ENCODE data around the gene NIBAN1.

NIBAN1 gene

DNA sequence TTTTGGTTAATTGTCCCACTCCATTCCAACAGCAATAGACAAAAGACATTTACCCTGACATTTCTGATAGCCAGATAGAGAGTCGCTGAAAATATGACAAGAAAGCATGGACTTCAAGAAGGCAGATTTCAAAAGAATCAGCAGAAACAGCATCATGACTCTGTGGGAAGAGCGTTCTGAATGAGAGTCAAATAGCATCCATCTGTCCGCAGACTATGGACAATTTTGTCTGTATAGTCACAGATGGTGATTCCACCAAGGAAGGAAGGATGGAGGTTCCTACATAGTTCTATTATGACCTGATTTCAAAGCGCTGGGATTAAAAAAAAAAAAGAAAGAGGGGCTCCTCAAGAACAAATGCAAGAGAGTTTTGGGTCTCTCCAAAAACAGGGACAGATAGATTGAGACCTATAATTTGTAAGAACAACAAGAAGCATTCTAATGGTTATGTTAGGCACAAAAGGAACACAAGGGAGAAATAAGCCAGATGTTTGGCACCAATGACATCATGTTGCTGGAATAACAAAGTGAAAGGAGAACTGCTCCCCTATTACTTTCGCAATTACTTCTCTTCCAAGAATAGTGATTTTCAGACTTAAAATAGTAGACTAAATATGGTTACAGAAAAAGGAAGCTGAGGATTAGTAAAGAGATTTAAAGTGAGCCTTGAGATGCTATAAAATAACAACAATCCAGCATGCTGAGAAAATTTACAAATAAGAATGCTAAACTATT, 28.5 kb downstream of the NIBAN1 start:
- no peak for DNase-seq

DNA sequence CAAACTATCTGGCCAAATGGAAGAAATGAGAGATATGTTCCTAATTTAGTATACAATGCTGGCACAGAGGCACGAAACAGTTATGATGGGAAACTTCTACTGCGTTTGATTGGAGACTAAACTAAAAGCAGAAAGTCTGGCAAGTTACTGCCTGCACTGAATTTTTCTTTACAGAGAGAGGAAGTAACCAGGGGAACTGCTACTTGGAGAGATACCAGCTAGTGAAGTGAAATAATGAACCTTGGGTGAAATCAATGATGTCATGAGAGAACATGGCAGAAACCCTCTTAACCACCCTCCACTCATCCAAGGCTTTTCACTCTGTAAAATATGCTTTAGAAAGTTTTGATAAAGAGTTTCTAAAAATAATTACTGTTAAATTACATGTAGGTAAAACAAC, 29.3 kb downstream of the NIBAN1 start:
- DNase-seq, result no peak

DNA sequence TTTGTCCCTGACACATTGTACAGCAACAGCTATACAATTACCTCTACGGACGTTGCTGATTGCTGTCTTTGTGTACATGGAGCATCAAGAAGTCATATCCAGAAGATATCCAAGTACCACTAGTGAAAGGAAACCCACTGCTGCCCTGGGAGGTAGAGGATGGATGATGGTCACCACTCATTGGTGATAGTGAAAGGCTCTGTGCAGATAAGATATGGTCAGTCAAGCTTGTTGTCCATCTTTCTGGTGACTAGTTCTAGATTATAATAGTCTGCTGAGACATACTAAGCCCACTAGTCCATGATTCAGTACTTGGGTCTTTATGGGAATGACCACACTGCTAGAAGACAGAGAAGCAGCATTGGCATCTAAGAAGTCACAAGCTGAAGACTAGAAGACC, 30.3 kb downstream of the NIBAN1 start:
- DNase-seq, result no peak

DNA sequence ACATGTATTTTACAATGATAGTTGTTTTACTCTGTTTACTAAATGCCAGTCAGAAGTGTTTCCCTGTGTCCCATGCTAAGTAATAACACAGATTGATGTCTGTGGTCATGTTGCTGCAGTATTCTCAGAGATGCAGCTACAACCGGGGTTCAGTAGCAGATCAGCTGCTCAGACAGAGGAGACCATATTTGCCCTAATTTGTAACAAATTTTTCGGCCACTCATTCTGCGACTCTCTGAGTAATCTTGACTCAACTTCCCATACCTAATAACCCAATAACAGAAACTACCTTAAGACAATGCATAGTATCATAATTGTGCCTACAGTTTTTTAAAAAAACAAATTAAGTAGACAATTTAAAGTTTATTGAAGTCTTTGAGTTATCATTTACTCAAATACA, 32.6 kb downstream of the NIBAN1 start:
- DNase-seq, result no peak

DNA sequence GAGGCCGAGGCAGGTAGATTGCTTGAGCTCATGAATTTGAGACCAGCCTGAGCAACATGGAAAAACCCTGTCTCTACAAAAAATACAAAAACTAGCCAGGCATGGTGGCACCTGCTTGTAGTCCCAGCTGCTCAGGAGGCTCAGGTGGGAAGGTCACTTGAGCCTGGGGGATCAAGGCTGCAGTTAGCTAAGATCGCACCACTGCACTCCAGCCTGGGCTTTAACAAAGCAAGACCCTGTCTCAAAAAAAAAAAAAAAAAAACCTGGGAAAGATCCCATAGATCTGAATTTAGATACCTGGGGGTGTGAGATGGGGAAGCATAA, 32.9 kb downstream of the NIBAN1 start:
- no peak for DNase-seq

DNA sequence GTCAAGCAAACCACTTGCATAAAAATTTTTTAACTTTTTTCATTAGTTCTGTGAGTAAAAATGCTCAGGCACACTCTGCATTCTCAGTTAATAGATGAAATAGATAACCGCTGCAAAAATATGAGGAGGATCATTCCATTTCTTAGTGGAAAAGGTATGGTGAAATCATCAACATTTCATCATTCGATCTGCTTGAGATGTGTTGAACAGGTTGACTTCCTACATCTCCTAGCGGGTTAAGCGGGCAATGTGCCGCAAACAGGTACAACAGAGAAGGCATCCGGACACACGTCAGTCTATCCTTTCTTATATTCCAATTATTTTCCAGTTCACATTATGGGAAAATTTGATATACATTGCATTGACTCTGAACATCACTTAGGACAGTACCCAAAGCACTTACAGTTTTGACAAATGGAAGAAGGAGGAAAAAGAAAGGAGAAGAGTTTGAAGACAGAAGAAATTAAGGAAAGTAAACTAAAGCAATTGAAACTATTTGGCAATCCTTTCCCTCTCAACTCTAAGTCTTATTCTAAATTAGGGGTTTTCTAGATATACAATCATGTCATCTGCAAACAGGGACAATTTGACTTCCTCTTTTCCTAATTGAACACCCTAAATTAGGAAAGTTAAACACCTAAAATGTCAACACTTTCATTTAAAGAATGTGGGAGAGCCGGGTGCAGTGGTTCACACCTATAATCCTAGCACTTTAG, 33.5 kb downstream of the NIBAN1 start:
- DNase-seq, result no peak

DNA sequence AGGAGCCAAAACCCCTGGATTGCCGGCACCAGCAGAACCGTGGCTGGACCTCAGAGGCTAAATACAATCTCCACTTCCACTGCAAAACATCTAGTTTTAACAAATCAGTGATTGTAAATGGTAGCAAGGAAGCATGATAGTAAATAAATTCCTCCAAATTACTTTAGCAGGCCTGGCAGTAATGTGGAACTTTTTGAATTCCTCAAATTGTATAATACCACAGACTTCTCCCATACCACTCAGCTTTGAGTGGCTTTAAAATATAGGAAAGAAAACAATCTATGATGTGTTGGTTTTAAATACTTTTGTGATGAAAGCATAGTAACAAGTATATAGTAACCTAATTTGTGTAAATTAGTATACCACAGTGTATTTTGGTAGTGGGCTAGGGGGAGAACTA, 34.1 kb downstream of the NIBAN1 start:
- DNase-seq, result no peak

DNA sequence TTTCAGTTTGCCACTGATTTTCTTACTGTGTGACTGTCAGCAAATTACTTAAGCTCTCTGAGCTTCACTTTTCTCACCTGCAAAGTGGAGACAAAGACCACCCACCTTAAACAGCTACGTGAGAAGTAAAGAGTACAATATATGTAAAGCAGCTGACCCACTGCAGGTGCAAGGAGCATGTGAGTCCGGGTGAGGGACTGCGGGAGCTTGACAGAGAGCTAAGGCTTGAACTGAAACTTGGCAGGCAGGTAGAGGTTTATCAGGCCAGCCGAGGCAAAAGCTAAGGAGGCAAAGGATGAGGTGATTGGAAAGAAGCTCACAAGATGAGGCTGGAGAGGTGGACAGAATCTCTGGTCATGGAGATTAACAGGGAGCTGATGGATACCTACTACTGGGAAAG, 36.6 kb downstream of the NIBAN1 start:
- DNase-seq, result no peak

DNA sequence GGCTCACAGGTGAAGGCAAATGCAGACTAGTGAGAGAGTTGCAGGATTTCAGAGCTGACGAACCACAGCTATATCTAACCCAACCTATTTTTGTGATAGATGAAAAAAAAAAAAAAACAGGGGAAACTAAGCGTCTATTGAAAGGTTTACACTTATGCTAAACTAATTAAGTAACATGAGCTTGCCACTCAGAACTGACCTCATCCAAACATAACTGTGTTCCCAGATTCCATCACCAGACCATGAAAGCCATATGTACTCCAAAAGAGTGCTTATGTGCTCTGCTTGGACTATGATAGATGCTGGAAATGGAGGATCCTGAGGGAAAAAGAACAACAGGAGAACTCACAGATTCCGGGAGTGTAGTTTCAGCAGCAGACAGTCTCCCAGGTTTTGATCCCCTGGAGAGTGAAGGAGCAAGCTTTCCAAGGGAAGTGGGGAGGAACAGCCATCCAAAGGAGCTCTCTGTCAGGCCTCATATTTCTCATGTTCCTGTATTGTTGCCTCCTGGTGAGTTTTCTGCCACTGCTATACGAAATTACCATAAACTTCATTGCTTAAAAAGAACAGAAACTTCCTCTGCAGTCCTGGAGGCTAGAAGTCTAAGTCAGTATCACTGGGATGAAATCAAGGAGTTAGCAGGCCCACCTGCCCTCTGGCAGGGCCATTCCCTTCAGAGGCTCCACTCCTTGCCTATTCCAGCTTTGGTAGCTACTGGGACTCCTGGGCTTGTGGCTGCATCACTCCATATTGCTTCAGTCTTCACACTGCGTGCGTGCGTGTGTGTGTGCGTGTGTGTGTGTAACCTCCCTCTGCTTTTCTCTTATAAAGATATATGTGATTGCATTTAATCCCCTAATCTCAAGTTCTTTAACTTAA, 38.1 kb downstream of the NIBAN1 start:
- no peak for DNase-seq

DNA sequence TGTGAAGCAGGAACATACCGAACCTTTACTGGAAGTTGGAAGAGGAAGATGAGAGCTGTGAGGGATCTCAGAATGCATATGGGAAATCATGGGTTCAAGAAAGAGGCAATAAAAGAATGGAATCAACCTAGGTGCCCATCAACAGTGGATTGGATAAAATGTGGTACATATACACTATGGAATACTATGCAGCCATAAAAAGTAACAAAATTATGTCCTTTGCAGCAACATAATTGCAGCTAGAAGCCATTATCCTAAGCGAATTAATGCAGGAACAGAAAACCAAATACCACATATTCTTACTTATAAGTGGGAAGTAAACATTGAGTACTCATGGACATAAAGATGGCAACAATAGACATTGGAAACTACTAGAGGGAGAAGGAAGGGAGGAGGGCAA, 40.4 kb downstream of the NIBAN1 start:
- no peak for DNase-seq

DNA sequence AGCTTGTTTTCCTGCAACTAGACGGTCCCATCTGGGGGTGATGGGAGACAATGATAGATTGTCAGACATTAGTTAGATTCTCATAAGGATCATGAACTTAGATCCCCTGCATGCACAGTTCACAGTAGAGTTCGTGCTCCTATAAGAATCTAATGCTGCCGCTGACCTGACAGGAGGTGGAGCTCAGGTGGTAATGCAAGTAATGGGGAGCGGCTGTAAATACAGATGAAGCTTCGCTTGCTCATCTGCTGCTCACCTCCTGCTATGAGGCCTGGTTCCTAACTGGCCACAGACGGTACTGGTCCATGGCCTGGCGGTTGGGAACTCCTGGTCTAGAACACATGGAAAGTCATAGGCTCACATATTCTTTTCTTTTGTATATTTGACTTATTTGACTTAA, 42.0 kb downstream of the NIBAN1 start:
- DNase-seq, result no peak

DNA sequence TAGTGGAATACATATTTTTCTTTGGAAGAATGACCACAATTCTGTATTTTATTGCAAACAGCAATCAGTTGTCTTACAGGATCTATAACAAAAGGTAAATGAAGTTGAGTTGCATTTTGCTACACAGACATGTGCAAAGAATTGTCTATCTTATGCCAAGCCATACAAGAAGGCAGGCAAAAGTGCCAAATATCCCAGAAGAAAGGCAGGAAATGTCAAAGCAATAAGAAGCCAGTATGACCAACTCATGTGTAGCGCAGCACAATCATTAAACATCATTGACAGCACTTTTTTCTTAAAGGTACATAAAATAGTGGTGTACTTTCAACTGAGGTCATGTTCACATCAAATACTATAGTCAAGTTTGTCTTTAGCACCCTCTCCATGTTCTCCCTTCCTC, 42.7 kb downstream of the NIBAN1 start:
- no peak for DNase-seq

DNA sequence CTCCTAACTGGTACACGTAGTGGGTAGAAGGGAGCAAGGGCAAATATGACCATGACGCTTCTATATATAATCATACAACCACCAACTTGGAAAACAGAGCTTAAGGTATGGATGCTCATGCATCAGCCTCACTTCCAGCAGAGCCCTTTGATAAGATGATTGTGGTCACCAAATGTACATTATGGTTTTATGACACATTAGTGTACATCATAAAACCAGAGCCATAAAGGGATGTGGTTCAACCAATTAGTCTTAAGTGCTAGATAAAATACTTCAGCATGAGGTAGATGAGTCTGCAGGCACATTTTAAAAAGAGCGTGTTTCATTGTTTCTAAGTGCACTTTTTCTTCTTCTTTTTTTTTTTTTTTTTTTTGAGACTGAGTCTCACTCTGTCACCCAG, 43.7 kb downstream of the NIBAN1 start:
- peak; percentile 40 for DNase-seq

DNA sequence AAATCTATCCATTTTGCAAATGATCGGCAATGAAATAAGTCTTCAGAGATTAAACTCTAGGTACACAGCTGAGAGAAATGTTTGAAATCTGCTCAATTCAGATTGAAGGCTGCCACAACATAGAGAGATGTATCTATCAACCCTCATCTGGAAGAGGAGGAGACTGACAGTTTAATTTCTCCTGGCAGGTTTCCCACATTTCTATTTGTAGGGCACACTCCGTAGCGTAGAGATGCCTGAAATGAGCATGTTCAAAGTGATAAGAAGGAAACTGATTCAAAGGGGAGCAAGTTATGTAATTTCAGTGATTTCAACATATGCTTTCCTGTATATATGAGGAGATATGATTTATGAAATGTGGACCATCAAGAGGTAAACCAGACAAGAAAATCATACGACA, 44.1 kb downstream of the NIBAN1 start:
- no peak for DNase-seq

DNA sequence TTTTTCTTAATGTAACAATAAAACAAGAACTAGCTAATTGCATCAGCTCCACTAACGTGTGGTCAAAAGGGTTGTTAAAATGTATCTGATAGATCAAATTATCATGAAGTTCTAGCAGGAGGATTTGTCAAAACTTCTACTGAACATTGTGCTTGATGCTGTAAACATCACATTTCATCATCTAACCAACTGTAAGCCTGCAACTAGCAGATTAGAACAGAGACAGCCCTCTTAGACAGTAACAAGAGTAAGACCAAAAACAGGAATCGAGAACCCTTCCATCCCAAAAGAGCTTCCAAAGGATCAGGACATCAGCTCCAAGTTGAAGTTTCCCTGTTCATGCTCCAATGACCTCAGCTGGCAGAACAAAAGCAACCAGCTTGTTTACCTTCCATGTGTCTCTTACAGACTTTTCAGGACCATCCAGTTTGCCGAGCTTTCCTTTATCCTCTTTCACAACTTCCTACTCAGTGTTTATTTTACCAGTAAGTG, 44.6 kb downstream of the NIBAN1 start:
- no peak for DNase-seq

DNA sequence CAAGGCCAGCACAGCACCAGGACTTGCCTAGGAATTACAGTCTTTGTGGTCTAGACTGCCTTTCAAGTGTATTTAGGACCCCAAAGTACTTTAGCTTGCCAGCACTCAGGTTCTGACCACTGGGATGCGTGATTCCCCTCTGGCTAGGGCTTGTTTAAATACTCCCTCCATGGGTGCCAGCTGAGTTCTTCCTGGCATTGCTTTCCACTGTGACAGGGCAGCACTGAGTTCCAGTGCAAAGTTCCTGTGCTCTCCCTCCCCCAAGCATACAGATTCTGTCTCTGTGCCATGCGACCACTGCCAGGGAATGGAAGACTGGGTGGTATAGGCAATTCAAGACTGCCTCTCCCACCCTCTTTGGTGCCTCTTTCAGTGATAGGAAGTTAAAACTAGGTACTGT, 45.9 kb downstream of the NIBAN1 start:
- DNase-seq, result no peak

Data from CD4-positive, alpha-beta T cell treated with Interleukin-4 for 4 hours (primary cell).